MM.1S (cell line): ENCODE data around the gene NDUFS7.
A peak's percentile ranks its signal among the peaks of the same experiment; 100 is the strongest.

Source experiments
- EZH2 ChIP-seq: fragments of 300-600 bp; sonication (generic); optimal IDR thresholded peaks from 2 replicates; pipeline ENCODE3; 2017; ENCODE audit warnings: low read depth, mild to moderate bottlenecking, antibody characterized with exemption, low read length, mixed read lengths
- EZH2phosphoT487 ChIP-seq: fragments of 300-600 bp; sonication (generic); IDR thresholded peaks from 2 replicates; pipeline ENCODE4 v1.6.1; 2018; ENCODE audit warnings: antibody characterized with exemption, low read length
- TF ChIP-seq, protein P1 (sequence below): fragments of 300-600 bp; sonication (generic); IDR thresholded peaks from 2 replicates; pipeline ENCODE4 v1.5.1; 2016; ENCODE audit warnings: antibody characterized with exemption, low read length, mixed read lengths

DNA sequence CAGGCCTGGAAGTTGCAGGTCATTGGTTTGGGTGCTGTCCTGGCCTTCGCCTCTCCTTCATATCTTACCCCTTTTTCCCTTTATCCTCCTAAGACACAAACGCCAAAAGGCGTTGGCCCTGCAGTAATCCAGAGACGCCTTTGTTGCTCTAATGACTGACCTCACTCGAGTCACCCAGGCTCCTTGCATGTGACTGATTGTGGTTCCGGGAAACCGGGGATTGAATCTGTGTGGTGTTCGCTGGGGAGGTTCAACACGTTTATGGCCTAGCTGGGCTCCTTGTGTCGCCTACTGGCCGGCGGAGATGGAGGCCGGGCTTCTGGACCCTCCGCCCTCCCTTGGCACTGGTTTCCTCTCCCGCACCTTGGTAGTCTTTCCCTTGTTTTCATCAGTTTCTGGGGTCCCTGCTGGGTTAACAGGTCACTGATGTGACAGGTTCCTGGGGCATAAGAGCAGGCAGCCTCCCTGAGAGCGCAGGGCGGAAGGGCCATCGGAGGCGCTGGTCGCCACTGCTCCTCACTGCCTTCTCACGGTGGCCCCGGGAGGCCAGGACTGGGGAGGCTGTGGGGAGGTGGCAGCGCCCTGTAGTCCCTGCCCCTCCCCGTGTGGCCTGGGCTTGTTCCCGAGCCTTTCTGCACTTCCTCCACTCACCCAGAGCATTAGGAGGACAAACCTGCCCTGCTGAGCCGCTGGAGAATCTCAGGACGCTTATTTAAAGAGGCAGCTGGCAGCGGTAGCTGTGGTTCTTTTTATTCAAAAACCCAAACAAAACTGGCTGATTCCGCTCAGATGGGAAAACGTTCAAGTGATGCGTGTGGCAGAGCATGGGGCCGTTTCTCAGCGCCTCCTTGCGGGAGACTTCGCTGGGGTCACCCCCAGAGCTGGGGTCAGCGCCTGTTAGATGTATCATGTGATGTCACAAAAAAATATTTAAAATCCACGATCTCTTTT, 18.1 kb upstream of the NDUFS7 start:
- no peak for TF ChIP-seq EZH2phosphoT487
- no peak for TF ChIP-seq EZH2
- TF ChIP-seq, protein P1, sequence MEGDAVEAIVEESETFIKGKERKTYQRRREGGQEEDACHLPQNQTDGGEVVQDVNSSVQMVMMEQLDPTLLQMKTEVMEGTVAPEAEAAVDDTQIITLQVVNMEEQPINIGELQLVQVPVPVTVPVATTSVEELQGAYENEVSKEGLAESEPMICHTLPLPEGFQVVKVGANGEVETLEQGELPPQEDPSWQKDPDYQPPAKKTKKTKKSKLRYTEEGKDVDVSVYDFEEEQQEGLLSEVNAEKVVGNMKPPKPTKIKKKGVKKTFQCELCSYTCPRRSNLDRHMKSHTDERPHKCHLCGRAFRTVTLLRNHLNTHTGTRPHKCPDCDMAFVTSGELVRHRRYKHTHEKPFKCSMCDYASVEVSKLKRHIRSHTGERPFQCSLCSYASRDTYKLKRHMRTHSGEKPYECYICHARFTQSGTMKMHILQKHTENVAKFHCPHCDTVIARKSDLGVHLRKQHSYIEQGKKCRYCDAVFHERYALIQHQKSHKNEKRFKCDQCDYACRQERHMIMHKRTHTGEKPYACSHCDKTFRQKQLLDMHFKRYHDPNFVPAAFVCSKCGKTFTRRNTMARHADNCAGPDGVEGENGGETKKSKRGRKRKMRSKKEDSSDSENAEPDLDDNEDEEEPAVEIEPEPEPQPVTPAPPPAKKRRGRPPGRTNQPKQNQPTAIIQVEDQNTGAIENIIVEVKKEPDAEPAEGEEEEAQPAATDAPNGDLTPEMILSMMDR: peak; percentile 36
